PC-9 (cell line): ENCODE data around the gene PC. TPM values are rescaled to one million over a fixed set of nuclear protein-coding genes. Genes with fewer than 3 reads are reported as not detected.

Experiments
- BruUV-seq: library from RNA; stranded (reverse); fragments of 400-500 nt; replicated peaks from 2 replicates; lab custom pipeline; 2021; lab: Mats Ljungman, UMichigan
- CTCF ChIA-PET: fragments of 300-600 bp; sonication (Branson Sonifier 250); formaldehyde crosslinking; loops from one replicate; lab custom pipeline; 2022; ENCODE audit warnings: antibody characterized with exemption; lab: Charles Lee
- POLR2A ChIA-PET: fragments of 300-600 bp; sonication (Branson Sonifier 250); formaldehyde crosslinking; loops from one replicate; lab custom pipeline; 2022; ENCODE audit warnings: antibody characterized with exemption; ENCODE audit not compliant: unreplicated experiment; lab: Charles Lee
- DNase-seq, 2 experiments: peaks; one replicate each; pipeline versions ENCODE4 v3.0.0 to v3.0.0-alpha.2; 2015 to 2022; ENCODE audit warnings: mixed read lengths in 1 of 2
- H2AFZ ChIP-seq: fragments of 200-600 bp; sonication (generic); 2 replicates; pipeline ENCODE4 v1.8.1; 2017; ENCODE audit warnings: antibody characterized with exemption
- H3F3A ChIP-seq: fragments of 200-600 bp; sonication (generic); 2 replicates; pipeline ENCODE4 v1.8.1; 2017; ENCODE audit warnings: antibody characterized with exemption, mild to moderate bottlenecking, low read depth; ENCODE audit not compliant: insufficient read depth
- H3K27ac ChIP-seq: fragments of 200-600 bp; sonication (generic); 2 replicates; pipeline ENCODE4 v1.6.1; 2016; ENCODE audit warnings: mixed run types
- H3K27me3 ChIP-seq: fragments of 200-600 bp; sonication (generic); 2 replicates; pipeline ENCODE4 v1.6.1; 2016; ENCODE audit warnings: low read depth, mixed run types; ENCODE audit not compliant: insufficient read depth
- H3K36me3 ChIP-seq: fragments of 200-600 bp; sonication (generic); 2 replicates; pipeline ENCODE4 v1.6.1; 2016; ENCODE audit warnings: low read depth, mixed run types
- H3K4me1 ChIP-seq: fragments of 200-600 bp; sonication (generic); replicated peaks from 2 replicates; pipeline ENCODE4 v1.6.1; 2016; ENCODE audit warnings: mixed run types; ENCODE audit not compliant: insufficient read depth
- H3K4me2 ChIP-seq: fragments of 200-600 bp; sonication (generic); 2 replicates; pipeline ENCODE4 v1.6.1; 2017; ENCODE audit warnings: mixed run types
- H3K4me3 ChIP-seq: fragments of 200-600 bp; sonication (generic); 2 replicates; pipeline ENCODE4 v1.6.1; 2016; ENCODE audit warnings: mixed run types
- H3K79me2 ChIP-seq: fragments of 200-600 bp; sonication (generic); 2 replicates; pipeline ENCODE4 v1.6.1; 2017; ENCODE audit warnings: low read depth, mixed run types
- H3K9me2 ChIP-seq: fragments of 200-600 bp; sonication (generic); 2 replicates; pipeline ENCODE4 v1.8.1; 2017; ENCODE audit warnings: mild to moderate bottlenecking; ENCODE audit not compliant: insufficient read depth
- H3K9me3 ChIP-seq: fragments of 200-600 bp; sonication (generic); 2 replicates; pipeline ENCODE4 v1.8.1; 2016; ENCODE audit warnings: low read depth; ENCODE audit not compliant: insufficient read depth
- H4K20me1 ChIP-seq: fragments of 200-600 bp; sonication (generic); 2 replicates; pipeline ENCODE4 v1.8.1; 2017; ENCODE audit not compliant: insufficient read depth
- CTCF ChIP-seq: fragments of 200-600 bp; sonication (generic); conservative IDR thresholded peaks from 2 replicates; pipeline ENCODE4 v1.6.1; 2017; ENCODE audit warnings: mixed run types, antibody characterized with exemption, mild to moderate bottlenecking, moderate library complexity
- EZH2 ChIP-seq: fragments of 200-600 bp; sonication (generic); IDR thresholded peaks from 2 replicates; pipeline ENCODE4 v1.8.0; 2017; ENCODE audit warnings: antibody characterized with exemption, low read depth
- intact Hi-C: fragments of 100-400 bp; cut with micrococcal nuclease; formaldehyde crosslinking; loops from one replicate; pipeline ENCODE4 v1.10.0; 2022; ENCODE audit not compliant: unreplicated experiment
- total RNA-seq: library from RNA; stranded (reverse); gene quantifications from 2 replicates; pipeline ENCODE4 v1.2.3, GENCODE V29; 2021

The PC gene
- total RNA-seq, 1 experiment from 2014 or later: 38.9 TPM

GRCh38 chr11:66914505-66914904, 43.7 kb downstream of the PC start:
- no TSS peak for BruUV-seq
- no peak overlapping the region for H3K4me3 ChIP-seq
- H3K27ac ChIP-seq: no peak overlapping the region
- no peaks in the 10 kb centered on the region for H3K36me3 ChIP-seq
- no peaks in the 10 kb centered on the region for H3K9me2 ChIP-seq
- POLR2A ChIA-PET: no interaction called here
- no peak overlapping the region for H3K4me2 ChIP-seq
- no peaks in the 10 kb centered on the region for H3K9me3 ChIP-seq
- no peaks in the 10 kb centered on the region for H3K79me2 ChIP-seq
- intact Hi-C loops: no loop called here
- H4K20me1 ChIP-seq: no peaks in the 10 kb centered on the region
- DNase-seq: no peak
- CTCF ChIA-PET: interaction anchor here (0.5 kb wide), 1 partner anchor 460 kb away, joined by 5 read pairs; no protein-coding TSS in a partner anchor
- no peaks in the 10 kb centered on the region for H3K4me1 ChIP-seq
- H3K27me3 ChIP-seq: no peaks in the 10 kb centered on the region
- no peak overlapping the region for H2AFZ ChIP-seq
- H3F3A ChIP-seq: no peaks in the 10 kb centered on the region
- TF ChIP-seq CTCF (no peak), EZH2 (no peak)

- no peak overlapping the region for H3K4me3 ChIP-seq
- intact Hi-C loops: no loop called here
- H3F3A ChIP-seq: no peaks in the 10 kb centered on the region
- H3K27ac ChIP-seq: no peak overlapping the region
- POLR2A ChIA-PET: no interaction called here
- H3K79me2 ChIP-seq: no peaks in the 10 kb centered on the region
- no TSS peak for BruUV-seq
- no peak overlapping the region for H2AFZ ChIP-seq
- no peak for TF ChIP-seq CTCF
- TF ChIP-seq EZH2: no peak
- H3K4me1 ChIP-seq: no peaks in the 10 kb centered on the region
- no peaks in the 10 kb centered on the region for H3K36me3 ChIP-seq
- no peak overlapping the region for H3K4me2 ChIP-seq
- CTCF ChIA-PET: no interaction called here
- H4K20me1 ChIP-seq: no peaks in the 10 kb centered on the region
- no peaks in the 10 kb centered on the region for H3K9me3 ChIP-seq
- no peaks in the 10 kb centered on the region for H3K27me3 ChIP-seq
- DNase-seq: no peak
- no peaks in the 10 kb centered on the region for H3K9me2 ChIP-seq
These were observed 45.3 kb downstream of the PC start for GRCh38 chr11:66912911-66913310.

GRCh38 chr11:66912361-66912760, 45.8 kb downstream of the PC start:
- H3K4me3 ChIP-seq: no peak overlapping the region
- BruUV-seq: no TSS peak
- H3K36me3 ChIP-seq: no peaks in the 10 kb centered on the region
- no peaks in the 10 kb centered on the region for H4K20me1 ChIP-seq
- no peak for TF ChIP-seq EZH2
- no peak for TF ChIP-seq CTCF
- H3K9me2 ChIP-seq: no peaks in the 10 kb centered on the region
- CTCF ChIA-PET: no interaction called here
- POLR2A ChIA-PET: no interaction called here
- H3K4me2 ChIP-seq: no peak overlapping the region
- no peak for DNase-seq
- no peaks in the 10 kb centered on the region for H3F3A ChIP-seq
- no peaks in the 10 kb centered on the region for H3K4me1 ChIP-seq
- no peak overlapping the region for H2AFZ ChIP-seq
- no peaks in the 10 kb centered on the region for H3K79me2 ChIP-seq
- no peaks in the 10 kb centered on the region for H3K27me3 ChIP-seq
- no peak overlapping the region for H3K27ac ChIP-seq
- intact Hi-C loops: no loop called here
- H3K9me3 ChIP-seq: no peaks in the 10 kb centered on the region
